Karpas-422 (cell line): ENCODE results near the gene HNRNPUL2. TPM values are rescaled to one million over a fixed set of nuclear protein-coding genes. Genes with fewer than 3 reads are reported as not detected.

Source experiments
- DNase-seq: peaks from one replicate; pipeline ENCODE4 v3.0.0-alpha.2; 2015
- H2AFZ ChIP-seq: fragments of 200-600 bp; sonication (generic); 2 replicates; pipeline ENCODE4 v1.6.1; 2014; ENCODE audit warnings: antibody characterized with exemption, low read length, mixed read lengths
- H3K27ac ChIP-seq: fragments of 200-600 bp; sonication (generic); 2 replicates; pipeline ENCODE4 v1.5.1; 2014; ENCODE audit warnings: mild to moderate bottlenecking, low read length, moderate library complexity
- H3K27me3 ChIP-seq: fragments of 200-600 bp; sonication (generic); 2 replicates; pipeline ENCODE4 v1.6.1; 2014; ENCODE audit warnings: low read length, mixed read lengths
- H3K36me3 ChIP-seq: fragments of 200-600 bp; sonication (generic); 2 replicates; pipeline ENCODE4 v1.6.1; 2014; ENCODE audit warnings: low read length, mixed read lengths; ENCODE audit not compliant: insufficient read depth
- H3K4me1 ChIP-seq: fragments of 200-600 bp; sonication (generic); 2 replicates; pipeline ENCODE4 v1.6.1; 2014; ENCODE audit warnings: mild to moderate bottlenecking, low read length, mixed read lengths
- H3K4me2 ChIP-seq: fragments of 200-600 bp; sonication (generic); 2 replicates; pipeline ENCODE4 v1.6.1; 2014; ENCODE audit warnings: low read length, low read depth, mild to moderate bottlenecking; ENCODE audit not compliant: poor library complexity, severe bottlenecking
- H3K4me3 ChIP-seq: fragments of 200-600 bp; sonication (generic); 2 replicates; pipeline ENCODE4 v1.5.1; 2014; ENCODE audit warnings: mild to moderate bottlenecking, antibody characterized with exemption, low read length, mixed read lengths
- H3K79me2 ChIP-seq: fragments of 200-600 bp; sonication (generic); 2 replicates; pipeline ENCODE4 v1.6.1; 2014; ENCODE audit warnings: mild to moderate bottlenecking, low read length, mixed read lengths
- H3K9ac ChIP-seq: fragments of 200-600 bp; sonication (generic); 2 replicates; pipeline ENCODE4 v1.6.0; 2014; ENCODE audit warnings: low read length
- H3K9me2 ChIP-seq: fragments of 200-600 bp; sonication (generic), shearing (Covaris generic); replicated peaks from 2 replicates; pipeline ENCODE4 v1.6.0; 2014; ENCODE audit warnings: mild to moderate bottlenecking, low read length, moderate library complexity; ENCODE audit not compliant: insufficient read depth
- H3K9me3 ChIP-seq: fragments of 300-700, 200-600 bp; sonication (generic); 2 replicates; pipeline ENCODE4 v1.6.1; 2014; ENCODE audit warnings: low read length, mixed read lengths
- H4K20me1 ChIP-seq: fragments of 200-600 bp; sonication (generic); 2 replicates; pipeline ENCODE4 v1.6.1; 2014; ENCODE audit warnings: mild to moderate bottlenecking, antibody characterized with exemption, low read length, low read depth; ENCODE audit not compliant: insufficient read depth
- total RNA-seq: library from RNA; depleted of rRNA; stranded (reverse); fragments of >200 nt; shearing (Covaris generic); gene quantifications from 2 replicates; pipeline ENCODE4 v1.2.3, GENCODE V29; 2014; ENCODE audit warnings: low replicate concordance

HNRNPUL2 gene
- total RNA-seq, 1 experiment from 2014 or later: 13.9 TPM

- H3K27me3 ChIP-seq: no peaks in the 10 kb centered on the region
- H3K9me2 ChIP-seq: no peaks in the 10 kb centered on the region
- peaks cover 15% of the 10 kb centered on the region; the same call in 1 of the 2 replicates for H3K36me3 ChIP-seq
- no peaks in the 10 kb centered on the region for H4K20me1 ChIP-seq
- no peak overlapping the region for H3K4me3 ChIP-seq
- no peak overlapping the region for H3K9ac ChIP-seq
- no peak for DNase-seq
- no peak overlapping the region for H3K4me2 ChIP-seq
- H3K27ac ChIP-seq: no peak overlapping the region
- no peaks in the 10 kb centered on the region for H3K9me3 ChIP-seq
- H3K79me2 ChIP-seq: no peaks in the 10 kb centered on the region
- H3K4me1 ChIP-seq: no peaks in the 10 kb centered on the region
- no peak overlapping the region for H2AFZ ChIP-seq
Observed at GRCh38 chr11:62687508-62688396, 39.5 kb downstream of the HNRNPUL2 start.

GRCh38 chr11:62682518-62682917 is 44.7 kb downstream of the HNRNPUL2 start:
- H2AFZ ChIP-seq: no peak overlapping the region
- no peaks in the 10 kb centered on the region; the same call in 1 of the 2 replicates for H4K20me1 ChIP-seq
- no peak overlapping the region for H3K4me2 ChIP-seq
- H3K79me2 ChIP-seq: peaks cover 18% of the 10 kb centered on the region
- no peak overlapping the region for H3K27ac ChIP-seq
- H3K4me3 ChIP-seq: no peak overlapping the region
- no peaks in the 10 kb centered on the region for H3K9me2 ChIP-seq
- no peaks in the 10 kb centered on the region for H3K27me3 ChIP-seq
- DNase-seq: no peak
- H3K9me3 ChIP-seq: no peaks in the 10 kb centered on the region
- no peaks in the 10 kb centered on the region; the same call in 1 of the 2 replicates for H3K36me3 ChIP-seq
- no peak overlapping the region for H3K9ac ChIP-seq
- peaks cover 21% of the 10 kb centered on the region for H3K4me1 ChIP-seq

- DNase-seq: peak; percentile 92
- H3K4me2 ChIP-seq: peak overlapping the region; percentile 54
Observed at GRCh38 chr11:62680825-62681240, 46.4 kb downstream of the HNRNPUL2 start.

GRCh38 chr11:62678770-62679696 is 48.2 kb downstream of the HNRNPUL2 start, which contains the start of gene UBXN1:
TSS of gene UBXN1 (minus strand) at chr11:62679073. CDS start at chr11:62678923, 150 bp downstream.
- Histone ChIP-seq H3K9me3 (no peaks in the 10 kb centered on the region), H3K36me3 (peaks cover 9% of the 10 kb centered on the region; the same call in 1 of the 2 replicates), H3K27ac (peak within 1 kb of the TSS; percentile 73), H3K27me3 (no peaks in the 10 kb centered on the region), H3K4me2 (peak within 1 kb of the TSS; percentile 100), H4K20me1 (no peaks in the 10 kb centered on the region; the same call in 1 of the 2 replicates), H2AFZ (peak within 1 kb of the TSS; percentile 77), H3K4me1 (peaks cover 31% of the 10 kb centered on the region), H3K79me2 (peaks cover 34% of the 10 kb centered on the region), H3K4me3 (peak within 1 kb of the TSS; percentile 98), H3K9ac (peak within 1 kb of the TSS; percentile 97), H3K9me2 (no peaks in the 10 kb centered on the region)
- DNase-seq: peak; percentile 96

More at GRCh38 chr11:62680825-62681240, 46.4 kb downstream of the HNRNPUL2 start:
- H3K79me2 ChIP-seq: peaks cover 30% of the 10 kb centered on the region
- no peaks in the 10 kb centered on the region for H3K27me3 ChIP-seq
- peak overlapping the region; percentile 32; the same call in 1 of the 2 replicates for H3K4me3 ChIP-seq
- H3K27ac ChIP-seq: peak overlapping the region; percentile 70
- no peaks in the 10 kb centered on the region for H3K9me3 ChIP-seq
- peaks cover 31% of the 10 kb centered on the region for H3K4me1 ChIP-seq
- no peaks in the 10 kb centered on the region for H3K9me2 ChIP-seq
- H4K20me1 ChIP-seq: no peaks in the 10 kb centered on the region; the same call in 1 of the 2 replicates
- peak overlapping the region; percentile 58 for H3K9ac ChIP-seq
- H3K36me3 ChIP-seq: peaks cover 5% of the 10 kb centered on the region; the same call in 1 of the 2 replicates
- H2AFZ ChIP-seq: peak overlapping the region; percentile 78

- Histone ChIP-seq H3K9me3 (no peaks in the 10 kb centered on the region), H3K79me2 (peaks cover 40% of the 10 kb centered on the region), H3K9ac (peak overlapping the region; percentile 97), H3K4me2 (peak overlapping the region; percentile 100), H3K27me3 (no peaks in the 10 kb centered on the region), H3K27ac (peak overlapping the region; percentile 73), H3K9me2 (no peaks in the 10 kb centered on the region), H4K20me1 (no peaks in the 10 kb centered on the region; the same call in 1 of the 2 replicates), H3K4me1 (peaks cover 31% of the 10 kb centered on the region), H3K4me3 (peak overlapping the region; percentile 98), H3K36me3 (peaks cover 9% of the 10 kb centered on the region; the same call in 1 of the 2 replicates), H2AFZ (no peak overlapping the region)
- DNase-seq: peak; percentile 54
Observed at GRCh38 chr11:62678433-62678769, 48.9 kb downstream of the HNRNPUL2 start.

- H3K4me1 ChIP-seq: peaks cover 38% of the 10 kb centered on the region
- H3K27ac ChIP-seq: no peak overlapping the region
- H3K9me3 ChIP-seq: no peaks in the 10 kb centered on the region
- H3K4me2 ChIP-seq: peak overlapping the region; percentile 100
- DNase-seq: peak; percentile 38
- peaks cover 47% of the 10 kb centered on the region for H3K79me2 ChIP-seq
- H3K27me3 ChIP-seq: no peaks in the 10 kb centered on the region
- H3K9ac ChIP-seq: peak overlapping the region; percentile 97
- H3K36me3 ChIP-seq: peaks cover 9% of the 10 kb centered on the region; the same call in 1 of the 2 replicates
- peak overlapping the region; percentile 98 for H3K4me3 ChIP-seq
- H3K9me2 ChIP-seq: no peaks in the 10 kb centered on the region
- no peaks in the 10 kb centered on the region; the same call in 1 of the 2 replicates for H4K20me1 ChIP-seq
- no peak overlapping the region for H2AFZ ChIP-seq
Observed at GRCh38 chr11:62677714-62678113, 49.5 kb downstream of the HNRNPUL2 start.

GRCh38 chr11:62677156-62677555 is 50.1 kb downstream of the HNRNPUL2 start:
- DNase-seq: peak; percentile 34
- Histone ChIP-seq H3K36me3 (peaks cover 9% of the 10 kb centered on the region; the same call in 1 of the 2 replicates), H3K4me1 (peaks cover 42% of the 10 kb centered on the region), H3K9me2 (no peaks in the 10 kb centered on the region), H3K9me3 (no peaks in the 10 kb centered on the region), H2AFZ (no peak overlapping the region), H3K27ac (no peak overlapping the region), H3K4me3 (peak overlapping the region; percentile 98; the same call in 1 of the 2 replicates), H4K20me1 (no peaks in the 10 kb centered on the region; the same call in 1 of the 2 replicates), H3K9ac (peak overlapping the region; percentile 97), H3K4me2 (peak overlapping the region; percentile 100), H3K27me3 (no peaks in the 10 kb centered on the region), H3K79me2 (peaks cover 51% of the 10 kb centered on the region)
